ENCODE results near the gene CCDC47. TPM values are rescaled to one million over a fixed set of nuclear protein-coding genes. Genes with fewer than 3 reads are reported as not detected.

CCDC47 gene
- total and polyA plus RNA-seq, 2 experiments from 2014 or later = 38.5 to 61.9 TPM

DNA sequence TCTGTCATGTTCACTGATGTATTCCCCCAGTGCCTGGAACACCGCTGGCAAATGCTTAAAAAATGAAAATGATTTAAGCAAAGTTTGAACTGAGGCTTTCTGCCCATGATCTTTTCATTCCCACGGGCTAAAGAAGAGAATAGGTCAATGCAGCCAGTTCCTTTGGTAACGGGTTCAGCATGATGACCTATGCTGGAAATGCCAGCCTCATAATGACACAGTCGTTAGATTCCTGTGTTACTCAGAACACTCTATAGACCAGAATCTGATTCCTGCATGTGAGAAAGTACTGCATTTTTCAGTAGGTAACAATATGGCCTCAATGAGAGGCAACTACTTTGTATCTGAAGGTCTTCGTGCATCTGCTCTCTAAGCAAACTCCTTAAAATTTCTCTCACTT lies 54.4 kb downstream of the CCDC47 start (continued):
- no peak for TF ChIP-seq EZH2 (IDR thresholded peaks at IDR 0.05; ENCODE audit: low read depth, unreplicated experiment)
- TF ChIP-seq ZNF114 (CRISPR knock-in tag; IDR thresholded peaks at IDR 0.05) = no peak
- TF ChIP-seq POLR2AphosphoS5 (IDR thresholded peaks at IDR 0.05; ENCODE audit: low read depth) = no peak

- Histone ChIP-seq H3K9me2 (ENCODE audit: insufficient read depth) (no peaks in the 10 kb centered on the region), H3K4me3 (no peak overlapping the region), H3K36me3 (ENCODE audit: insufficient read depth) (no peaks in the 10 kb centered on the region; the same call in 1 of the 2 replicates), H3K27me3 (ENCODE audit: insufficient read depth) (no peaks in the 10 kb centered on the region), H3K4me2 (no peak overlapping the region), H3K4me1 (ENCODE audit: insufficient read depth) (no peaks in the 10 kb centered on the region), H3F3A (replicated peaks; ENCODE audit: low read depth) (no peaks in the 10 kb centered on the region), H3K27ac (ENCODE audit: low read depth) (no peak overlapping the region), H3K79me2 (replicated peaks; ENCODE audit: insufficient read depth) (no peaks in the 10 kb centered on the region), H2AFZ (no peak overlapping the region), H4K20me1 (replicated peaks; ENCODE audit: insufficient read depth) (no peaks in the 10 kb centered on the region; the same call in 1 of the 2 replicates)
- Mint-ChIP-seq H3K4me1 (no peaks in the 10 kb centered on the region), H3K9me3 (no peaks in the 10 kb centered on the region), H3K4me3 (no peak overlapping the region), H3K27ac (no peak overlapping the region), H3K27me3 (ENCODE audit: insufficient read depth, low read depth, poor library complexity) (peaks cover 3% of the 10 kb centered on the region), H3K36me3 (ENCODE audit: low read depth) (peaks cover 6% of the 10 kb centered on the region; the same call in 2 of the 3 replicates)
- TF ChIP-seq EZH2 (IDR thresholded peaks at IDR 0.05; ENCODE audit: low read depth, unreplicated experiment) (no peak), ETS1 (IDR thresholded peaks at IDR 0.05) (no peak), CREB1 (CRISPR knock-in tag; IDR thresholded peaks at IDR 0.05; ENCODE audit: low read depth) (no peak), STAT1 (IDR thresholded peaks at IDR 0.05; ENCODE audit: unreplicated experiment) (no peak), JUNB (IDR thresholded peaks at IDR 0.05; ENCODE audit: unreplicated experiment) (no peak), REST (IDR thresholded peaks at IDR 0.05; ENCODE audit: unreplicated experiment) (no peak), CTCF (conservative IDR thresholded peaks at IDR 0.05; ENCODE audit: low read depth in 2 of 2) (no peak), ZNF114 (CRISPR knock-in tag; IDR thresholded peaks at IDR 0.05) (no peak), ZNF331 (CRISPR knock-in tag; IDR thresholded peaks at IDR 0.05; ENCODE audit: low read depth) (no peak), POLR2AphosphoS5 (IDR thresholded peaks at IDR 0.05; ENCODE audit: low read depth) (no peak)
- TF ChIP-seq, protein P1, sequence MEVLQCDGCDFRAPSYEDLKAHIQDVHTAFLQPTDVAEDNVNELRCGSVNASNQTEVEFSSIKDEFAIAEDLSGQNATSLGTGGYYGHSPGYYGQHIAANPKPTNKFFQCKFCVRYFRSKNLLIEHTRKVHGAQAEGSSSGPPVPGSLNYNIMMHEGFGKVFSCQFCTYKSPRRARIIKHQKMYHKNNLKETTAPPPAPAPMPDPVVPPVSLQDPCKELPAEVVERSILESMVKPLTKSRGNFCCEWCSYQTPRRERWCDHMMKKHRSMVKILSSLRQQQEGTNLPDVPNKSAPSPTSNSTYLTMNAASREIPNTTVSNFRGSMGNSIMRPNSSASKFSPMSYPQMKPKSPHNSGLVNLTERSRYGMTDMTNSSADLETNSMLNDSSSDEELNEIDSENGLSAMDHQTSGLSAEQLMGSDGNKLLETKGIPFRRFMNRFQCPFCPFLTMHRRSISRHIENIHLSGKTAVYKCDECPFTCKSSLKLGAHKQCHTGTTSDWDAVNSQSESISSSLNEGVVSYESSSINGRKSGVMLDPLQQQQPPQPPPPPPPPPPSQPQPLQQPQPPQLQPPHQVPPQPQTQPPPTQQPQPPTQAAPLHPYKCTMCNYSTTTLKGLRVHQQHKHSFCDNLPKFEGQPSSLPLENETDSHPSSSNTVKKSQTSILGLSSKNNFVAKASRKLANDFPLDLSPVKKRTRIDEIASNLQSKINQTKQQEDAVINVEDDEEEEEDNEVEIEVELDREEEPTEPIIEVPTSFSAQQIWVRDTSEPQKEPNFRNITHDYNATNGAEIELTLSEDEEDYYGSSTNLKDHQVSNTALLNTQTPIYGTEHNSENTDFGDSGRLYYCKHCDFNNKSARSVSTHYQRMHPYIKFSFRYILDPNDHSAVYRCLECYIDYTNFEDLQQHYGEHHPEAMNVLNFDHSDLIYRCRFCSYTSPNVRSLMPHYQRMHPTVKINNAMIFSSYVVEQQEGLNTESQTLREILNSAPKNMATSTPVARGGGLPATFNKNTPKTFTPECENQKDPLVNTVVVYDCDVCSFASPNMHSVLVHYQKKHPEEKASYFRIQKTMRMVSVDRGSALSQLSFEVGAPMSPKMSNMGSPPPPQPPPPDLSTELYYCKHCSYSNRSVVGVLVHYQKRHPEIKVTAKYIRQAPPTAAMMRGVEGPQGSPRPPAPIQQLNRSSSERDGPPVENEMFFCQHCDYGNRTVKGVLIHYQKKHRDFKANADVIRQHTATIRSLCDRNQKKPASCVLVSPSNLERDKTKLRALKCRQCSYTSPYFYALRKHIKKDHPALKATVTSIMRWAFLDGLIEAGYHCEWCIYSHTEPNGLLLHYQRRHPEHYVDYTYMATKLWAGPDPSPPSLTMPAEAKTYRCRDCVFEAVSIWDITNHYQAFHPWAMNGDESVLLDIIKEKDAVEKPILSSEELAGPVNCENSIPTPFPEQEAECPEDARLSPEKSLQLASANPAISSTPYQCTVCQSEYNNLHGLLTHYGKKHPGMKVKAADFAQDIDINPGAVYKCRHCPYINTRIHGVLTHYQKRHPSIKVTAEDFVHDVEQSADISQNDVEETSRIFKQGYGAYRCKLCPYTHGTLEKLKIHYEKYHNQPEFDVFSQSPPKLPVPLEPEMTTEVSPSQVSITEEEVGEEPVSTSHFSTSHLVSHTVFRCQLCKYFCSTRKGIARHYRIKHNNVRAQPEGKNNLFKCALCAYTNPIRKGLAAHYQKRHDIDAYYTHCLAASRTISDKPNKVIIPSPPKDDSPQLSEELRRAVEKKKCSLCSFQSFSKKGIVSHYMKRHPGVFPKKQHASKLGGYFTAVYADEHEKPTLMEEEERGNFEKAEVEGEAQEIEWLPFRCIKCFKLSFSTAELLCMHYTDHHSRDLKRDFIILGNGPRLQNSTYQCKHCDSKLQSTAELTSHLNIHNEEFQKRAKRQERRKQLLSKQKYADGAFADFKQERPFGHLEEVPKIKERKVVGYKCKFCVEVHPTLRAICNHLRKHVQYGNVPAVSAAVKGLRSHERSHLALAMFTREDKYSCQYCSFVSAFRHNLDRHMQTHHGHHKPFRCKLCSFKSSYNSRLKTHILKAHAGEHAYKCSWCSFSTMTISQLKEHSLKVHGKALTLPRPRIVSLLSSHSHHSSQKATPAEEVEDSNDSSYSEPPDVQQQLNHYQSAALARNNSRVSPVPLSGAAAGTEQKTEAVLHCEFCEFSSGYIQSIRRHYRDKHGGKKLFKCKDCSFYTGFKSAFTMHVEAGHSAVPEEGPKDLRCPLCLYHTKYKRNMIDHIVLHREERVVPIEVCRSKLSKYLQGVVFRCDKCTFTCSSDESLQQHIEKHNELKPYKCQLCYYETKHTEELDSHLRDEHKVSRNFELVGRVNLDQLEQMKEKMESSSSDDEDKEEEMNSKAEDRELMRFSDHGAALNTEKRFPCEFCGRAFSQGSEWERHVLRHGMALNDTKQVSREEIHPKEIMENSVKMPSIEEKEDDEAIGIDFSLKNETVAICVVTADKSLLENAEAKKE (CRISPR knock-in tag; IDR thresholded peaks at IDR 0.05) = no peak
- DNase-seq (ENCODE audit: low spot score) (no peak), ATAC-seq (no peak)
These were observed 57.0 kb downstream of the CCDC47 start for GRCh38 chr17:63716426-63716825.

All from GM23338 (cell line).